ENCODE data around the gene RLF. TPM values are rescaled to one million over a fixed set of nuclear protein-coding genes. Genes with fewer than 3 reads are reported as not detected.

RLF gene
- total and polyA plus RNA-seq, 2 of the 8 experiments (the other 6 are each of a cell fraction or from before 2014, with no cell fraction given): 4.2 to 18.0 TPM

DNA sequence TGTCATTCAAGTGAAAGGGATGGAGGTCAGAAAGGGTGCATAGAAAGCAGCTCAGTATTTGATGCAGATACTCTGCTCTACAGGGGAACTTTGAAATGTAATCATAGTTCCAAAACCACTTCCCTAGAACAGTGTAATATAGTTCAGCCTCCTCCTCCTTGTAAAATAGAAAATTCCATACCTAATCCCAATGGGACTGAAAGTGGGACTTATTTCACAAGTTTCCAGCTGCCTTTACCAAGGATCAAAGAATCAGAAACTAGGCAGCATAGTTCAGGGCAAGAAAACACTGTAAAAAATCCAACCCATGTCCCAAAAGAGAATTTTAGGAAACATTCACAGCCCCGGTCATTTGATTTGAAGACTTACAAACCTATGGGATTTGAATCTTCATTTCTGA is 78.4 kb downstream of the RLF start (continued):
- TF ChIP-seq RNF2 (IDR thresholded peaks at IDR 0.05; ENCODE audit: borderline replicate concordance, low read depth, low read length, missing control alignments, poor library complexity, severe bottlenecking): no peak
- no peak for TF ChIP-seq CBX8 (IDR thresholded peaks at IDR 0.05; ENCODE audit: borderline replicate concordance, low read depth, low read length)
- TF ChIP-seq EP300 (IDR thresholded peaks at IDR 0.05; ENCODE audit: borderline replicate concordance in 1 of 2, low read depth in 2 of 2, low read length in 2 of 2): no peak
- no peak for TF ChIP-seq NRF1 (IDR thresholded peaks at IDR 0.05; ENCODE audit: low read depth, low read length)
- TF ChIP-seq BRCA1 (IDR thresholded peaks at IDR 0.05; ENCODE audit: low read depth, low read length): no peak
- TF ChIP-seq JUN (IDR thresholded peaks at IDR 0.05; ENCODE audit: low read depth, low read length): no peak
- no peak for TF ChIP-seq TAF1 (IDR thresholded peaks at IDR 0.05; ENCODE audit: low read depth, low read length)
- TF ChIP-seq MAFK (IDR thresholded peaks at IDR 0.05; ENCODE audit: low read depth, low read length): no peak
- no peak for TF ChIP-seq CREB1 (IDR thresholded peaks at IDR 0.05)
- no peak for TF ChIP-seq HDAC6 (IDR thresholded peaks at IDR 0.05; ENCODE audit: low read depth, low read length)
